ENCODE results near the gene DLEC1. TPM values are rescaled to one million over a fixed set of nuclear protein-coding genes. Genes with fewer than 3 reads are reported as not detected.

The DLEC1 gene
- total and polyA plus RNA-seq, 7 donors = 0.16 to 0.60 (median 0.41) TPM

GRCh38 chr3:38036286-38036685 is 2.7 kb upstream of the DLEC1 start:
- no peak for DNase-seq
- H3K9me3 ChIP-seq = no peaks in the 10 kb centered on the region
- H3K36me3 ChIP-seq = no peaks in the 10 kb centered on the region
- peaks cover 0 to 21% (median 15%) of the 10 kb centered on the region in 4 donors for H3K4me1 ChIP-seq
- H3K27me3 ChIP-seq = peaks cover 0 to 5% (median 0%) of the 10 kb centered on the region in 3 donors
- no peak overlapping the region for H3K27ac ChIP-seq
- 91 to 94% methylated on average over 5 of the region's 5 CpGs for WGBS, 2 donors
- intact Hi-C loops (cut with DNase I) = no loop called here
- no peak overlapping the region for H3K4me3 ChIP-seq
- TF ChIP-seq POLR2AphosphoS5 (IDR thresholded peaks at IDR 0.05) (no peak), CTCF (IDR thresholded peaks at IDR 0.05) (no peak), EP300 (IDR thresholded peaks at IDR 0.05) (no peak), POLR2A (IDR thresholded peaks at IDR 0.05) (no peak)

GRCh38 chr3:38036906-38037305 is 2.1 kb upstream of the DLEC1 start:
- intact Hi-C loops (cut with DNase I) = no loop called here
- Histone ChIP-seq H3K9me3 (no peaks in the 10 kb centered on the region), H3K27ac (no peak overlapping the region), H3K4me1 (peaks cover 0 to 16% (median 13%) of the 10 kb centered on the region in 4 donors), H3K4me3 (no peak overlapping the region), H3K27me3 (peaks cover 0 to 5% (median 0%) of the 10 kb centered on the region in 3 donors), H3K36me3 (no peaks in the 10 kb centered on the region)
- DNase-seq = no peak
- TF ChIP-seq POLR2AphosphoS5 (IDR thresholded peaks at IDR 0.05) (no peak), CTCF (IDR thresholded peaks at IDR 0.05) (no peak), POLR2A (IDR thresholded peaks at IDR 0.05) (no peak), EP300 (IDR thresholded peaks at IDR 0.05) (no peak)
- WGBS, 2 donors = 83 to 86% methylated on average over 3 of the region's 3 CpGs

- WGBS, 2 donors = 69 to 75% methylated on average over 5 of the region's 5 CpGs
- intact Hi-C loops (cut with DNase I) = no loop called here
- Histone ChIP-seq H3K27ac (no peak overlapping the region), H3K4me1 (peaks cover 0 to 16% (median 13%) of the 10 kb centered on the region in 4 donors), H3K4me3 (no peak overlapping the region), H3K9me3 (no peaks in the 10 kb centered on the region), H3K36me3 (no peaks in the 10 kb centered on the region), H3K27me3 (peaks cover 0 to 5% (median 0%) of the 10 kb centered on the region in 3 donors)
- no peak for DNase-seq
- no peak for TF ChIP-seq POLR2A (IDR thresholded peaks at IDR 0.05)
- no peak for TF ChIP-seq POLR2AphosphoS5 (IDR thresholded peaks at IDR 0.05)
Measured at GRCh38 chr3:38038447-38038911, 529 bp upstream of the DLEC1 start.

GRCh38 chr3:38039899-38040261 is 872 bp downstream of the DLEC1 start:
- Histone ChIP-seq H3K36me3 (no peaks in the 10 kb centered on the region), H3K4me1 (peaks cover 0 to 16% (median 13%) of the 10 kb centered on the region in 4 donors), H3K27me3 (peaks cover 0 to 5% (median 0%) of the 10 kb centered on the region in 3 donors), H3K9me3 (no peaks in the 10 kb centered on the region), H3K27ac (no peak overlapping the region), H3K4me3 (peak overlapping the region; percentile 20 to 50 (median 40))
- DNase-seq = peak; percentile 85
- WGBS, 2 donors = 10 to 17% methylated on average over 11 of the region's 11 CpGs
- no peak for TF ChIP-seq POLR2A (IDR thresholded peaks at IDR 0.05)
- peak in 2 of 4 experiments; percentile 15 to 17 for TF ChIP-seq CTCF (IDR thresholded peaks at IDR 0.05)
- intact Hi-C loops (cut with DNase I) = no loop called here

GRCh38 chr3:38040401-38040800 is 1.4 kb downstream of the DLEC1 start:
- WGBS, 2 donors = 50 to 74% methylated on average over 5 of the region's 5 CpGs
- Histone ChIP-seq H3K27ac (no peak overlapping the region), H3K9me3 (no peaks in the 10 kb centered on the region), H3K27me3 (peaks cover 0 to 5% (median 0%) of the 10 kb centered on the region in 3 donors), H3K4me1 (peaks cover 0 to 16% (median 13%) of the 10 kb centered on the region in 4 donors), H3K36me3 (no peaks in the 10 kb centered on the region), H3K4me3 (no peak overlapping the region)
- intact Hi-C loops (cut with DNase I) = no loop called here
- no peak for TF ChIP-seq POLR2A (IDR thresholded peaks at IDR 0.05)
- no peak for TF ChIP-seq POLR2AphosphoS5 (IDR thresholded peaks at IDR 0.05)
- TF ChIP-seq EP300 (IDR thresholded peaks at IDR 0.05) = no peak
- no peak for TF ChIP-seq CTCF (IDR thresholded peaks at IDR 0.05)
- DNase-seq = no peak
